HG03378 (cell line): ENCODE measurements around the gene CTSE.

Experiments
- ATAC-seq: cut with Tn5 transposase; IDR thresholded peaks from one replicate; pipeline ENCODE4 v1.9.1; 2021; ENCODE audit warnings: mild to moderate bottlenecking, moderate library complexity; ENCODE audit not compliant: unreplicated experiment

The CTSE gene

GRCh38 chr1:206050655-206051235 is 27.1 kb upstream of the CTSE start:
- ATAC-seq, result peak; percentile 80

GRCh38 chr1:206049919-206050600 is 26.4 kb upstream of the CTSE start:
- no peak for ATAC-seq

- ATAC-seq, result peak; percentile 52
These were observed 25.6 kb upstream of the CTSE start for GRCh38 chr1:206049293-206049692.

GRCh38 chr1:206048582-206048981 is 24.9 kb upstream of the CTSE start:
- no peak for ATAC-seq

- no peak for ATAC-seq
These were observed 23.6 kb upstream of the CTSE start for GRCh38 chr1:206047271-206047670.

- ATAC-seq, result peak; percentile 67
These were observed 17.9 kb upstream of the CTSE start for GRCh38 chr1:206041640-206042039.

GRCh38 chr1:206040328-206040727 is 16.6 kb upstream of the CTSE start:
- no peak for ATAC-seq

- no peak for ATAC-seq
These were observed 15.6 kb upstream of the CTSE start for GRCh38 chr1:206039046-206039973.

GRCh38 chr1:206037581-206037980 is 13.9 kb upstream of the CTSE start:
- no peak for ATAC-seq

- ATAC-seq, result no peak
These were observed 13.2 kb upstream of the CTSE start for GRCh38 chr1:206036663-206037455.

GRCh38 chr1:206035027-206035426 is 11.3 kb upstream of the CTSE start:
- ATAC-seq, result no peak

GRCh38 chr1:206032380-206033140 is 8.9 kb upstream of the CTSE start:
- ATAC-seq, result no peak

- ATAC-seq, result peak; percentile 79
These were observed 7.0 kb upstream of the CTSE start for GRCh38 chr1:206030714-206031113.

GRCh38 chr1:206030191-206030590 is 6.5 kb upstream of the CTSE start:
- no peak for ATAC-seq

- no peak for ATAC-seq
These were observed 5.8 kb upstream of the CTSE start for GRCh38 chr1:206029484-206029883.

- ATAC-seq, result no peak
These were observed 1.7 kb upstream of the CTSE start for GRCh38 chr1:206025283-206025820.

GRCh38 chr1:206022766-206023165 is 929 bp downstream of the CTSE start:
- no peak for ATAC-seq

- no peak for ATAC-seq
These were observed 1.9 kb downstream of the CTSE start for GRCh38 chr1:206021626-206022365.

- ATAC-seq, result no peak
These were observed 2.6 kb downstream of the CTSE start for GRCh38 chr1:206021008-206021625.
